Endothelial cell of umbilical vein (primary cell): ENCODE data around the gene DYNLT5. TPM values are rescaled to one million over a fixed set of nuclear protein-coding genes. Genes with fewer than 3 reads are reported as not detected.

Source experiments
- BruUV-seq: library from RNA; stranded (reverse); fragments of 400-500 nt; replicated peaks from 2 replicates; lab custom pipeline; 2021; lab: Mats Ljungman, UMichigan
- CTCF ChIA-PET: fragments of 300-600, 350-600 bp; sonication (Branson Sonifier 250); formaldehyde crosslinking; loops from one replicate; lab custom pipeline; 2021; ENCODE audit warnings: antibody characterized with exemption, inconsistent platforms; lab: Charles Lee
- POLR2A ChIA-PET: fragments of 300-600, 350-600 bp; sonication (Branson Sonifier 250); formaldehyde crosslinking; loops from one replicate; lab custom pipeline; 2021; ENCODE audit warnings: antibody characterized with exemption, inconsistent platforms; lab: Charles Lee
- DNase-seq: peaks from one replicate; pipeline ENCODE4 v3.0.0-alpha.2; 2011; ENCODE audit warnings: low read depth, low spot score
- FAIRE-seq: peaks from 2 replicates; lab custom pipeline; 2011; peaks lifted over from hg19 to GRCh38; lab: Jason Lieb, UNC
- H2AFZ ChIP-seq: 2 replicates; pipeline ENCODE4 v1.6.0; 2012; ENCODE audit warnings: low read depth, low read length, control low read depth, inconsistent platforms
- H3K27ac ChIP-seq: 2 replicates; pipeline ENCODE4 v1.5.1; 2011; ENCODE audit warnings: low read depth, mild to moderate bottlenecking, control low read depth, low read length, moderate library complexity; ENCODE audit not compliant: insufficient read depth
- H3K27me3 ChIP-seq, 2 experiments: 2 replicates each; pipeline versions ENCODE4 v1.6.0 to v1.6.1; 2011; ENCODE audit warnings: low read length in 2 of 2, mixed read lengths in 1 of 2; ENCODE audit not compliant: control insufficient read depth in 2 of 2, insufficient read depth in 2 of 2
- H3K36me3 ChIP-seq, 2 experiments: 2 replicates in 1 of 2; 3 replicates in 1 of 2; pipeline ENCODE4 v1.5.1; 2011; ENCODE audit warnings: low read length in 2 of 2, mild to moderate bottlenecking in 1 of 2, moderate library complexity in 1 of 2; ENCODE audit not compliant: control insufficient read depth in 2 of 2, insufficient read depth in 2 of 2; ENCODE audit errors: extremely low read depth in 1 of 2
- H3K4me1 ChIP-seq: 3 replicates; pipeline ENCODE4 v1.5.1; 2011; ENCODE audit warnings: mild to moderate bottlenecking, low read length; ENCODE audit not compliant: control insufficient read depth, insufficient read depth; ENCODE audit errors: extremely low read depth
- H3K4me2 ChIP-seq: 2 replicates; pipeline ENCODE4 v1.6.1; 2011; ENCODE audit warnings: low read length, control low read depth, mixed read lengths; ENCODE audit not compliant: insufficient read depth
- H3K4me3 ChIP-seq, 3 experiments: fragments of 200-600 bp in 1 of 3; sonication (generic), shearing (Covaris generic) in 1 of 3; replicated peaks in 1 of 3; 2 replicates each; pipeline ENCODE4 v1.5.1; 2011 to 2016; ENCODE audit warnings: control low read depth in 3 of 3, low read length in 3 of 3, mild to moderate bottlenecking in 2 of 3, inconsistent platforms in 1 of 3, low read depth in 1 of 3, moderate library complexity in 1 of 3; ENCODE audit not compliant: insufficient read depth in 1 of 3
- H3K79me2 ChIP-seq: 2 replicates; pipeline ENCODE4 v1.6.0; 2012; ENCODE audit warnings: low read length, inconsistent platforms; ENCODE audit not compliant: control insufficient read depth, insufficient read depth
- H3K9ac ChIP-seq: replicated peaks from 2 replicates; pipeline ENCODE3; 2011; ENCODE audit warnings: low read length, control low read depth; ENCODE audit not compliant: insufficient read depth; ENCODE audit errors: extremely low read depth
- H3K9me1 ChIP-seq: replicated peaks from 3 replicates; pipeline ENCODE4 v1.6.0; 2011; ENCODE audit warnings: mild to moderate bottlenecking, low read length; ENCODE audit not compliant: control insufficient read depth, insufficient read depth; ENCODE audit errors: extremely low read depth
- H3K9me3 ChIP-seq: replicated peaks from 2 replicates; pipeline ENCODE4 v1.5.1; 2012; ENCODE audit warnings: low read length, inconsistent platforms; ENCODE audit not compliant: control insufficient read depth, insufficient read depth
- H4K20me1 ChIP-seq: replicated peaks from 2 replicates; pipeline ENCODE3; 2011; ENCODE audit warnings: mild to moderate bottlenecking, low read length; ENCODE audit not compliant: control insufficient read depth, insufficient read depth; ENCODE audit errors: extremely low read depth
- CTCF ChIP-seq, 2 donors: IDR thresholded peaks; 1 replicate in 1 of 2; 2 replicates in 1 of 2; pipeline ENCODE4 v1.5.1; 2011; ENCODE audit warnings: low read length in 2 of 2, mild to moderate bottlenecking in 2 of 2, moderate library complexity in 2 of 2, control low read depth in 1 of 2, inconsistent platforms in 1 of 2, low read depth in 1 of 2; ENCODE audit not compliant: insufficient read depth in 1 of 2; ENCODE audit errors: extremely low read depth in 1 of 2
- EZH2 ChIP-seq: IDR thresholded peaks from 2 replicates; pipeline ENCODE4 v1.6.1; 2012; ENCODE audit warnings: borderline replicate concordance, low read depth, mild to moderate bottlenecking, moderate library complexity, low read length, inconsistent platforms; ENCODE audit not compliant: severe bottlenecking
- FOS ChIP-seq: IDR thresholded peaks from 2 replicates; pipeline ENCODE4 v1.6.1; 2011; ENCODE audit warnings: mild to moderate bottlenecking, low read length, moderate library complexity, borderline replicate concordance; ENCODE audit not compliant: insufficient read depth
- GATA2 ChIP-seq: IDR thresholded peaks from 2 replicates; pipeline ENCODE4 v1.7.0; 2011; ENCODE audit warnings: low read depth, mild to moderate bottlenecking, moderate library complexity, mixed read lengths, low read length; ENCODE audit not compliant: insufficient read length, insufficient read depth
- JUN ChIP-seq: IDR thresholded peaks from 2 replicates; pipeline ENCODE4 v1.6.1; 2011; ENCODE audit warnings: borderline replicate concordance, low read depth; ENCODE audit not compliant: insufficient read length, insufficient read depth
- MAX ChIP-seq: IDR thresholded peaks from 2 replicates; pipeline ENCODE4 v1.6.1; 2011; ENCODE audit not compliant: insufficient read depth, insufficient read length
- MYC ChIP-seq: IDR thresholded peaks from one replicate; pipeline ENCODE4 v1.6.1; 2011; ENCODE audit warnings: mild to moderate bottlenecking, low read depth, low read length
- POLR2A ChIP-seq: IDR thresholded peaks from 2 replicates; pipeline ENCODE4 v1.6.1; 2012; ENCODE audit warnings: low read depth, mild to moderate bottlenecking, control low read depth, low read length
- POLR2AphosphoS5 ChIP-seq: IDR thresholded peaks from 2 replicates; pipeline ENCODE4 v1.6.1; 2012; ENCODE audit warnings: low read depth, mild to moderate bottlenecking, control low read depth, low read length, moderate library complexity; ENCODE audit not compliant: insufficient read depth
- dilution Hi-C: fragments of 300-500 bp; cut with MboI; formaldehyde crosslinking; loops from one replicate; pipeline ENCODE4 v1.15.0; 2019; ENCODE audit warnings: low sequenced_read_pairs; ENCODE audit not compliant: extremely low pct_ligation_motif_present
- intact Hi-C: fragments of 100-400 bp; cut with micrococcal nuclease; formaldehyde crosslinking; loops from one replicate; pipeline ENCODE4 v1.10.0; 2022
- polyA plus RNA-seq, 4 experiments: library from polyadenylated mRNA; depleted of rRNA in 3 of 4; stranded (reverse) in 3 of 4; unstranded in 1 of 4; fragments of >200 nt; gene quantifications; 2 replicates each; pipeline versions ENCODE4 v1.2.1 to v1.2.3, GENCODE V29; 2011 to 2012; ENCODE audit warnings: missing spikeins in 1 of 4
- total RNA-seq: library from RNA; stranded (reverse); gene quantifications from 2 replicates; pipeline ENCODE4 v1.2.3, GENCODE V29; 2021

The DYNLT5 gene
- total and polyA plus RNA-seq, 2 donors (not counting 3 experiments of a cell fraction or from before 2014, with no cell fraction given), result 4.0 to 4.5 TPM

GRCh38 chr1:66723985-66724384, 28.3 kb upstream of the DYNLT5 start:
- H3K36me3 ChIP-seq, result no peaks in the 10 kb centered on the region
- dilution Hi-C loops (no loop called here), intact Hi-C loops (no loop called here)
- no peak overlapping the region for H3K4me2 ChIP-seq
- DNase-seq (no peak), FAIRE-seq (no peak)
- CTCF ChIA-PET, result interaction anchor here (5.7 kb wide), 1 partner anchor 218 kb away, joined by 80 read pairs; no protein-coding TSS in a partner anchor
- peaks cover 21% of the 10 kb centered on the region for H3K4me1 ChIP-seq
- H3K9me1 ChIP-seq, result no peaks in the 10 kb centered on the region
- no peak overlapping the region for H3K27ac ChIP-seq
- no peaks in the 10 kb centered on the region for H3K9me3 ChIP-seq
- no peaks in the 10 kb centered on the region for H4K20me1 ChIP-seq
- no peak overlapping the region for H3K9ac ChIP-seq
- no peak overlapping the region for H2AFZ ChIP-seq
- POLR2A ChIA-PET, result no interaction called here
- TF ChIP-seq POLR2A (no peak), FOS (no peak), GATA2 (no peak), EZH2 (no peak), MYC (no peak), JUN (no peak), MAX (no peak), CTCF (IDR thresholded peaks at IDR 0.05; ENCODE audit: extremely low read depth in 1 of 2, insufficient read depth in 1 of 2, low read depth in 1 of 2, low read length in 2 of 2) (no peak), POLR2AphosphoS5 (no peak)
- no peaks in the 10 kb centered on the region for H3K79me2 ChIP-seq
- no peaks in the 10 kb centered on the region for H3K27me3 ChIP-seq
- H3K4me3 ChIP-seq, result no peak overlapping the region
- BruUV-seq, result no TSS peak
